MCF 10A (cell line): ENCODE measurements around the gene EMID1. TPM values are rescaled to one million over a fixed set of nuclear protein-coding genes. Genes with fewer than 3 reads are reported as not detected.

Experiments used
- BruUV-seq: library from RNA; stranded (reverse); fragments of 400-500 nt; replicated peaks from 2 replicates; lab custom pipeline; 2021; lab: Mats Ljungman, UMichigan
- CTCF ChIA-PET: fragments of 300-600 bp; sonication (Branson Sonifier 250); formaldehyde crosslinking; extraction: SDS; loops from one replicate; lab custom pipeline; 2021; ENCODE audit warnings: antibody characterized with exemption, inconsistent platforms; lab: Yijun Ruan, JAX
- POLR2A ChIA-PET: fragments of 300-600, 350-650 bp; sonication (Branson Sonifier 250); formaldehyde crosslinking; extraction: SDS; loops from one replicate; lab custom pipeline; 2020; ENCODE audit warnings: antibody characterized with exemption, inconsistent platforms; lab: Yijun Ruan, JAX
- DNase-seq: peaks from one replicate; pipeline ENCODE4 v3.0.0-alpha.2; 2018; ENCODE audit not compliant: unreplicated experiment
- H3K27ac Mint-ChIP-seq: one replicate; pipeline ENCODE4 v1.8.0; 2022; ENCODE audit warnings: mild to moderate bottlenecking, low read depth, mixed read lengths; ENCODE audit not compliant: unreplicated experiment
- H3K27me3 Mint-ChIP-seq: one replicate; pipeline ENCODE4 v1.8.0; 2022; ENCODE audit warnings: mixed read lengths; ENCODE audit not compliant: insufficient read depth, unreplicated experiment
- H3K36me3 Mint-ChIP-seq: one replicate; pipeline ENCODE4 v1.8.0; 2022; ENCODE audit warnings: mild to moderate bottlenecking, moderate library complexity, mixed read lengths; ENCODE audit not compliant: insufficient read depth, unreplicated experiment
- H3K4me1 Mint-ChIP-seq: one replicate; pipeline ENCODE4 v1.8.0; 2022; ENCODE audit warnings: mixed read lengths; ENCODE audit not compliant: insufficient read depth, unreplicated experiment
- H3K4me3 Mint-ChIP-seq: one replicate; pipeline ENCODE4 v1.8.0; 2022; ENCODE audit warnings: mild to moderate bottlenecking, moderate library complexity, mixed read lengths; ENCODE audit not compliant: unreplicated experiment
- H3K9me3 Mint-ChIP-seq: one replicate; pipeline ENCODE4 v1.8.0; 2022; ENCODE audit warnings: mixed read lengths; ENCODE audit not compliant: unreplicated experiment
- intact Hi-C: fragments of 100-400 bp; cut with micrococcal nuclease; formaldehyde crosslinking; loops from 2 replicates; pipeline ENCODE4 v1.14.1; 2022
- total RNA-seq: library from RNA; stranded (reverse); gene quantifications from 2 replicates; pipeline ENCODE4 v1.2.3, GENCODE V29; 2022
- TF ChIP-seq, protein P1 (sequence below): fragments of 200-600 bp; IDR thresholded peaks from one replicate; pipeline ENCODE4 v1.8.0; 2022; ENCODE audit warnings: antibody characterized with exemption, mild to moderate bottlenecking; ENCODE audit not compliant: unreplicated experiment

The EMID1 gene
- total RNA-seq, 1 experiment from 2014 or later = not detected

DNA sequence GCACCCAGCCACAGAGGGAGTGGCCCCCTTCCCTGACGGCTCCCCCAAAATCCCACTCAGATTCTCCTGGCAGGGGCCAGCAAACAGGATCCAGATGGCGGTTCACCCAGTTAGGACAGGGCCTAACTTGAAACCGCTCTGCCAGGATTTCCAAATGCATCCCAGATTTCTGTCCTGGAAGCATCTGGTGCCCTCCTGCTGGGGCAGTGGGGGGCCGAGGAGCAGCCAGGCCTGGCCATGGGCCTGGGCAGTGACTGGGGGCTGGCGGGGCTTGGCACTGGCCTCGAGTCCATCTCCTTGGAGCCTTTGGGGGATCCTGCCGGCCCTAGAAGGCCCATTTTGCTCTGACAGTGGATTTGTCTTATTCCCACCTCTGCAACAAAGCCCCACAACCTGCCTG, 17.9 kb upstream of the EMID1 start:
- DNase-seq = no peak
- CTCF ChIA-PET = no interaction called here
- no peaks in the 10 kb centered on the region for H3K27me3 Mint-ChIP-seq
- H3K9me3 Mint-ChIP-seq = no peaks in the 10 kb centered on the region
- H3K27ac Mint-ChIP-seq = no peak overlapping the region
- intact Hi-C loops = no loop called here
- POLR2A ChIA-PET = no interaction called here
- H3K36me3 Mint-ChIP-seq = no peaks in the 10 kb centered on the region
- TF ChIP-seq, protein P1, sequence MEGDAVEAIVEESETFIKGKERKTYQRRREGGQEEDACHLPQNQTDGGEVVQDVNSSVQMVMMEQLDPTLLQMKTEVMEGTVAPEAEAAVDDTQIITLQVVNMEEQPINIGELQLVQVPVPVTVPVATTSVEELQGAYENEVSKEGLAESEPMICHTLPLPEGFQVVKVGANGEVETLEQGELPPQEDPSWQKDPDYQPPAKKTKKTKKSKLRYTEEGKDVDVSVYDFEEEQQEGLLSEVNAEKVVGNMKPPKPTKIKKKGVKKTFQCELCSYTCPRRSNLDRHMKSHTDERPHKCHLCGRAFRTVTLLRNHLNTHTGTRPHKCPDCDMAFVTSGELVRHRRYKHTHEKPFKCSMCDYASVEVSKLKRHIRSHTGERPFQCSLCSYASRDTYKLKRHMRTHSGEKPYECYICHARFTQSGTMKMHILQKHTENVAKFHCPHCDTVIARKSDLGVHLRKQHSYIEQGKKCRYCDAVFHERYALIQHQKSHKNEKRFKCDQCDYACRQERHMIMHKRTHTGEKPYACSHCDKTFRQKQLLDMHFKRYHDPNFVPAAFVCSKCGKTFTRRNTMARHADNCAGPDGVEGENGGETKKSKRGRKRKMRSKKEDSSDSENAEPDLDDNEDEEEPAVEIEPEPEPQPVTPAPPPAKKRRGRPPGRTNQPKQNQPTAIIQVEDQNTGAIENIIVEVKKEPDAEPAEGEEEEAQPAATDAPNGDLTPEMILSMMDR = no peak
- no peaks in the 10 kb centered on the region for H3K4me1 Mint-ChIP-seq
- H3K4me3 Mint-ChIP-seq = no peak overlapping the region
- no TSS peak for BruUV-seq

DNA sequence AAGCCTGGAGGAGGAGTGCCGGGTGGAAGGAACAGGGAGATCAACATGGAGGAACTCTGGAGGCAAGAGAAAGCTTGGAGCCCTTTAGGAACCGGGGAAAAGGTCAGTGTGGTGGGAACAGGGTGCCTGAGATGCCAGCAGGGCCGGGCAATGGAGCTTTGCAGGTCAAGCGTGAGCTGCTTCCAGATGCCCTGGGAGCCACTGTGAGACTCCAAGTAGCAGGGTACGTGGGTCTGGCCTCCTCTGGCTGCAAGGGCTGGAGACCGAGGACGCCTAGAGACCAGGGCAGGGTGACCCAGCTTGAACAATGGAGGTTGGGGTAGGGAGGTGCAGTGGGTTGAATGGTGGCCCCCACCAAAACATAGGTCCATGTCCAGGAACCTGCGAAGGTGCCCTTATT, 15.6 kb upstream of the EMID1 start:
- H3K27ac Mint-ChIP-seq = no peak overlapping the region
- no peaks in the 10 kb centered on the region for H3K27me3 Mint-ChIP-seq
- no peaks in the 10 kb centered on the region for H3K36me3 Mint-ChIP-seq
- TF ChIP-seq, protein P1 = no peak
- DNase-seq = no peak
- H3K4me1 Mint-ChIP-seq = no peaks in the 10 kb centered on the region
- no peaks in the 10 kb centered on the region for H3K9me3 Mint-ChIP-seq
- no TSS peak for BruUV-seq
- no peak overlapping the region for H3K4me3 Mint-ChIP-seq
- intact Hi-C loops = no loop called here
- CTCF ChIA-PET = interaction anchor here (0.6 kb wide), 1 partner anchor 56 kb away, joined by 5 read pairs; no protein-coding TSS in a partner anchor
- POLR2A ChIA-PET = no interaction called here

DNA sequence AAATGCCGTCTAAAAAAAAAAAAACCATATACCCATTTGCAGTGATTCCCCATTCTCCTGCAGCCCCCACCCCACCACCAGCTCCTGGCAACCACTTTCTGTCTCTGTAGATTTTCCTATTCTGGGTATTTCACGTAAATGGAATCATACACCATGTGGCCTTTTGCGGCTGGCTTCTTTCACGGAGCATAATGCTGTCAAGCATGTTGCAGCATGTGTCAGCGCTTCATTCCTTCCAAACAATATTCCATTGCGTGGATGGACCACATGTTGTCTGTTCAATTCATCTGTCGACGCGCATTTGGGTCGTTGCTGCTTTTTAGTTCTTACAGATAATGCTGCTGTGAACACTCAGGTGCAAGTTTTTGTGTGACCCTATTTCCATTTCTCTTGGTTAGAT, 14.8 kb upstream of the EMID1 start:
- Mint-ChIP-seq H3K27ac (no peak overlapping the region), H3K27me3 (no peaks in the 10 kb centered on the region), H3K36me3 (no peaks in the 10 kb centered on the region), H3K9me3 (no peaks in the 10 kb centered on the region), H3K4me3 (no peak overlapping the region), H3K4me1 (no peaks in the 10 kb centered on the region)
- DNase-seq = no peak
- ChIA-PET POLR2A (no interaction called here), CTCF (interaction anchor here (0.7 kb wide), 1 partner anchor 37 kb away, joined by 3 read pairs; no protein-coding TSS in a partner anchor)
- TF ChIP-seq, protein P1 = no peak
- intact Hi-C loops = no loop called here
- BruUV-seq = no TSS peak

DNA sequence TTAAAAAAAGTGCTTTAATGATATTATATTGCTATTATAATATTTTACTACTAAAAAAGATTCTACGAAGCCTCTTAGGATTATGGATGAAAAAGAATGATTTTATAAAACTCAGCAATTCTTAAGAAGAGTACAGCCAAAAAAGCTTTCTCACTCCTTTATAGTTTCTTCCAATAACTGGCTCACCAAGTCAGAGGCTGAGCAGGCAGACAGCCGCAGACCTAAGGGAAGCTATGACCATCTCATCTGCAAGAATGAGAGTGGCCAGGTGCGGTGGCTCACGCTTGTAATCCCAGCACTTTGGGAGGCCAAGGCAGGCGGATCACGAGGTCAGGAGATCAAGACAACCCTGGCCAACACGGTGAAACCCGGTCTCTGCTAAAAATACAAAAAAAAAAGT, 12.7 kb upstream of the EMID1 start:
- ChIA-PET POLR2A (no interaction called here), CTCF (interaction anchor here (0.6 to 2.8 kb wide), 2 partner anchors 16 to 53 kb away, joined by 5 to 9 read pairs; no protein-coding TSS in a partner anchor)
- Mint-ChIP-seq H3K27ac (no peak overlapping the region), H3K4me3 (no peak overlapping the region), H3K9me3 (no peaks in the 10 kb centered on the region), H3K27me3 (no peaks in the 10 kb centered on the region), H3K36me3 (no peaks in the 10 kb centered on the region), H3K4me1 (no peaks in the 10 kb centered on the region)
- no TSS peak for BruUV-seq
- no peak for DNase-seq
- TF ChIP-seq, protein P1 = no peak
- intact Hi-C loops = no loop called here
